Stimulated activated CD4-positive, alpha-beta T cell treated with anti-CD3 and anti-CD28 coated beads, Interleukin-4, amount 100 ng/mL, for 48 hours (primary cell): ENCODE results near the gene TRIM29.
"Not testable (repeated sequence)": the region's sequence is repeated elsewhere in the genome, so short reads cannot be mapped to it uniquely, and the experiment has no call there.

ENCODE experiments used
- DNase-seq, 2 donors: peaks; one replicate each; pipeline ENCODE4 v3.0.0-alpha.2; 2020; ENCODE audit warnings: low read depth in 2 of 2

TRIM29 gene

GRCh38 chr11:120172054-120172911 lies 34.4 kb upstream of the TRIM29 start:
- peak; percentile 28 to 38 for DNase-seq

DNA sequence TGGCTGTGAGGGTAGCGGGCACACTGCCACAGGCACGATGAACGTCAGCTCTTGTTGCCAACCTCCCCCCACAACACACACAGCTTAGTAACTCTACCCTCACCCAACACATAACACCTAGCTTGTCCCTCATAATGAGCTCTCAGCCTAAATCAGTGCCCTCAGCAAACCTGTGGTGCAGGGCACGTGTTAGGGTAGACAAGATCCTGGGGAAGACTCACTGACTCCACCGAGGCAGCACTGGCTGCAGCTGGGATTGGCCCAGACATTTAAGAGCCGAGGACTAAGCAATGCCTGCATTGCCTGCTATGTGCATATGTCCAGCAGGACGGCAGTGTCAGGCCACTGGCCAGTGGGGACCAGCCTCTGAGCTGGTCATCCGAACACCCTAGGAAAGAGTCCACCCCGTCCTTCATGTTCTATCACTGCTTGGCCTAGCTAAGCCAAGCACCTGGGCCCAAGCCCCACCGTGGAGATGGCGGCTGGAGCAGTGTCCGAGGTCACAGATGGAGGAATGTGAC lies 32.9 kb upstream of the TRIM29 start:
- no peak for DNase-seq

DNA sequence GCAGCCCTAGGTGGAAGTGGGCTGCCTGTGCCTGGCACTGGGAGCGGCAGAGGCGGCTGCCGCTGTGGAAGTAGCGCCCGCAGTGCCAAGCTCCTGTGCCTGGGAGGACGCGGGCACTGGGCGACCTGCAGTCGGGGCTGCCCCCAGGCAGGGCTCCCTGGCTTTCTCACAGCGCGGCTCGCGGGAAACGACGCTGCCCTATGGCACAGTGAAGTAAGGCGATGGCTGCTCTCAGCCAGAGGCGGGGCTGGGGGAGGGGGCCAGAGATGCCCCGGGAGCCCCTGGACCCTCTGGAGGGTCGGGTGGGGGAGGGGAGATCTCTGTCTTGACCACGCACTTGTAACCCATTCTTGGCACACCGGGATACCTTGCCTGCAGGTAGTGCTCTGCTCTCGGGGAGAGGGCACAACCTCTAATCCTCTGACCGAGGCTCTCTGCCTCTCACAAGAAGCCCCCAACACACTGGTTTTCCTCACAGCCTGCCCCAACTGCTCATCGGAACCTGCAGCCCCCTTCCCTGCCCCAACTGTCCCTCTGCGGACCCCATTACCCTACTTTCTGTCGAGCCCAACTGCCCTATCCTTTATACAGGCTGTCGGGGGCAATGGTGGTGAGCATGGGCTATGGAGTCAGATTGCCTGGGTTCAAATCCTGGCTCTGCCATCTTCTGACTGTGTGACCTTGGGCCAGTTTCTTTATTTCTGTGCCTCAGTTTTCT lies 32.2 kb upstream of the TRIM29 start:
- no peak for DNase-seq

GRCh38 chr11:120168960-120169681 lies 31.2 kb upstream of the TRIM29 start:
- DNase-seq = peak; percentile 48 to 51

DNA sequence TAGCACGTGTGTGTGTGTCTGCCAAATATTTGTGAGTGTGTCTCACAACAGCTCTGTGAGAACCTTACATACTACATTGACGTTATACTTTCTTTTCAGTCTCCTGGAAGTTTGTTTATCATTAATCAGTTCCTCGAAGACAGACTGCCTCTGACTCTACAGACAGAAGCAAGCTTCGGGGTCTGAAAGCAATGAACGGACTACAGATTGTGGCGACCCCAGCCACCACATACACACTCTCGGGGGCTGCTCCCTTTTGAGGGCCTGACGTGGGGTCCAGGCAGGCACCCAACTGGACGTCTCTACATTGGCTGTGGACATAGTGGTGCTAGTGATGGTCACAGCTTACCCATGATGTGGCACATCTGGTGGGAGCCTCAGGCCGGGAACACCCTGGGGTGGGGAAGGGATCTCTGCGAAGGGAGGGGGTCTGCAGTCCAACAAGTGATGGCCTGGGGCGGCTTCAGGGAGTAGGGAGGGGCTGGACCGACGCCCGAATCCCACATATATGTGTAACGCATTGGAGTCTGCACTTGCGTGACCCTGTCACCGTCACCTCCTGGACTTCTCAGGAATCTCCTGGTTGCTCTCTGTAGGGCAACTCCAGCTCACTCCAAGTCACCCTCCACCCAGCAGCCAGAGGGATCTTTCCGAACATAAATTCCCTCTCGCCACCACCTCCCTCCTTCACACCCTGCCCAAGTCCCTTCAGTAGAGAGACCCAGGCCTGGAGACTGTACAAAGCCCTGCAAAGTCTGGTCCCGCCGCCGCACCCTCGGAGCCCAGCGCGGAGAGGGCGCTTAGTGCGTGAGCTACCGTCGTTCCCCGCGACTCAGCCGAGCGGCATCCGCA lies 30.4 kb upstream of the TRIM29 start:
- no peak for DNase-seq

- DNase-seq = no peak
These were observed 29.7 kb upstream of the TRIM29 start for GRCh38 chr11:120167659-120168058.

DNA sequence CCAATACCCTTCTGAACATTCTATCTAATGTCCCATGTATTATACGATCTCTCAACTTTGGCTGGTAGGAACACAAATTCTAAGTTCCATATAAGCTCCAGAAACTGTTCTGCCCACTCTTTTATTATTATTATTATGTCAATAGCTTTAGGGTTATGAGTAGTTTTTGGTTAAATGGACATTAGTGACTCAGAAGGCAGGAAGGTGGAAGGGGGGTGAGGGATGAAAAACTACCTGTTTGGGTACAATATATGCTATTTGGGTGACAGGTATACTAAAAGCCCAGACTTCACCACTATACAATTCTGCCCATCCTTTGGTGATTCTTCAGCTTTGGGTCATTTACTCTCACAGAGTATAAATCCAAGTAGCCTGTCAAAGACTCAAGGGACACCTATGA lies 22.5 kb upstream of the TRIM29 start:
- DNase-seq = no peak

- DNase-seq = no peak
These were observed 15.3 kb upstream of the TRIM29 start for GRCh38 chr11:120153221-120153620.

GRCh38 chr11:120151536-120151935 lies 13.6 kb upstream of the TRIM29 start:
- no peak for DNase-seq

DNA sequence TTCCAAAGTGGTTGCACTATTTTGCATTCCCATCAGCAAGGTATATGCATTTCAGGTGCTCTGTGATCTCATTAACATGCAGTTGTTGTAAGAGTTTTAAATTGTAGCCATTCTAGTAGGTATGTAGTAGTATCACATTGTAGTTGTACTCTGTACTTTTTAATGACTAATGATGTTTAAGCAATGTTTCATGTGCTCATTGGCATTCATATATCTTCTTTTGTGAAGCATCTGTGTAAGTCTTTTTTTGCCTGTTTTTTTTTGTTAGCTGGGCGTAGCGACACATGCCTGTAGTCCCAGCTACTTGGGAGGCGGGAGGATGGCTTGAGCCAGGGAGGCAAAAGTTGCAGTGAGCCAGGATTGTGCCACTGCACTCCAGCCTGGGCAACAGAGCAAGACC lies 11.3 kb upstream of the TRIM29 start:
- DNase-seq = no peak

DNA sequence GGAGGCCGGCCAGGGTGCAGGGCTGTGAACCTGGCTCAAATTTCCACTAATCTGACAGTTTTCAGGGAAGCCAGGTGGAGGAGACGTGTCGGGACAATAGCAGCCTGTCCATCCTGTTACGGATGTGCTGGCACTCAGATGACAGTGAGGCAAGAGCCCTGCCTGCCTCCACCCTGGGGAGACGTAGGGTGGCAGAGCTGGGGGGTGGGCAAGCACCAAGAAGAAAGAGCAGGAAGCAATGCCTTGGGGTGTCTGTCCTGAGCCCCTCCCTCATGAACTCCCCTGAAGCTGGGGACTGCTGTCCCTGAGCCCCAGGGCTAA lies 10.0 kb upstream of the TRIM29 start:
- no peak for DNase-seq

- DNase-seq = no peak
These were observed 9.4 kb upstream of the TRIM29 start for GRCh38 chr11:120147094-120147949.

- DNase-seq = no peak
These were observed 8.6 kb upstream of the TRIM29 start for GRCh38 chr11:120146413-120147093.

GRCh38 chr11:120144501-120144900 lies 6.6 kb upstream of the TRIM29 start:
- no peak for DNase-seq

GRCh38 chr11:120143472-120143871 lies 5.6 kb upstream of the TRIM29 start:
- DNase-seq = not testable (repeated sequence)

DNA sequence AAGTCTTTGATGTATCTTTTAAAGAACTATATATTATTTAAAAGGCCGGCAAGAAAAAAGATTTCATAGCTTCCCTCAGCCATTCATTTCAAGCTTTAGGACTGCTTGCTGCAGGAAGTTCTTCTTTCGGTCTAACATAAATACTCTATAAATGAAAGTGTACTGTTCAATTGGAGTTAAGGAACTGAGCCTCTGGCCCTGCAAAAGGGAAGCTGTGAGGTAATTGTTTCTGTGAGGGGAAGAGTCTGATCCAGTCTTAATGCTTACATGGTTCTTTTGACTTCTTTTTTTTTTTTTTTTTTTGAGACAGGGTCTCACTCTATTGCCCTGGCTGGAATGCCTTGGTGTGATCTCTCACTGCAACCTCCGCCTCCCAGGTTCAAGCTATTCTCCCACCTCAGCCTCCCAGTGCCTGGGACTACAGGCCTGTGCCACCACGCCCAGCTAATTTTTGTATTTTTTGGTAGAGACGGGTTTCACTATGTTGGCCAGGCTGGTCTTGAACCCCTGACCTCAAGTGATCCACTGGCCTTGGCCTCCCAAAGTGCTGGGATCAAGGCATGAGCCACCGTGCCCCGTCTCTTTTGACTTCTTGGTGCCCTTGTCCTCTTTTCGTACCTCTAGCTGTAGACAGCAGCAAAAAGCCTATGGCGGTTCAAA lies 4.7 kb upstream of the TRIM29 start:
- DNase-seq = no peak

GRCh38 chr11:120141768-120142423 lies 4.0 kb upstream of the TRIM29 start:
- no peak for DNase-seq

DNA sequence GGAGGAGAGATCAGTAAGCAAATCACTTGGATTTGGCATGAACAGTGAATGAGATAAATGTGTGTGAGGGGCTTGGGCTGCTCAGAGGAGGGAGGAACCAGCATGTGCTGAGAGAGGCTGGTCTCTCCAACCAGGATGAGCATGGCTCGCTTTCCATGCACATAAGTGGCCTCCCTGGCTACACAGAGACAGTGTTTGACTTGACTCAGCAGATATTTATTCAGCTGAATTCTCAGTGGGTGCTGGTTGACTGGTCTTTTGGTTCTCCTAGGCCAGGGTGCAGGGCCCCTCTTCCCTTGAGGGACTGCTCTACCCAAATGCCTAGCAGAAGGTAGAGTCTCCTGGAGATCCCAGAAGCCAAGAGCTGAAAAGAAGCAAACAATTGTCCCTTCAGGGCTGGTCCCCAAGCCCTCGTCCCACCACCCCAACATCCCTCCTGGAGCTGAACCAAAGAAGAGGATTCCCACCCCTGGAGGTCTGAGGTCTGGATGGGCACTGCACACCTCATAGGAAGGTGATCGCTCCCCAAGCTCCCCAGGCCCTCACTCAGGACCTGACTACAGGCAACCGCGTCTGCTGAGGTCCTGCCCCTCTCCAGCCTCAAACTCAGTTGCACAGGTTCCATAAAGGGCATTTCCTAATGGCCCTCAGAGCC lies 3.3 kb upstream of the TRIM29 start:
- no peak for DNase-seq
